Sigmoid colon (tissue), 4 donors: ENCODE measurements around the gene KMT2D.

Experiments used
- CTCF ChIP-seq, 4 experiments: fragments of 450-650 bp in 3 of 4; fragments of 200-600 bp in 1 of 4; IDR thresholded peaks; one replicate each; pipeline ENCODE4 v1.5.1; 2016 to 2019; ENCODE audit warnings: antibody characterized with exemption in 4 of 4, mild to moderate bottlenecking in 3 of 4, moderate library complexity in 2 of 4
- EP300 ChIP-seq, 4 donors: sonication (generic); formaldehyde crosslinking; IDR thresholded peaks; one replicate each; pipeline ENCODE4 v1.6.1; 2017; ENCODE audit warnings: antibody characterized with exemption in 4 of 4
- POLR2A ChIP-seq, 2 donors: fragments of 450-650 bp; IDR thresholded peaks; one replicate each; pipeline ENCODE4 v1.6.1; 2016; ENCODE audit warnings: antibody characterized with exemption in 2 of 2, mild to moderate bottlenecking in 2 of 2, moderate library complexity in 2 of 2

GRCh38 chr12:49023812-49024211 is 36.8 kb downstream of the KMT2D start:
- TF ChIP-seq EP300 (IDR thresholded peaks at IDR 0.05) = no peak
- TF ChIP-seq CTCF (IDR thresholded peaks at IDR 0.05) = no peak
- no peak for TF ChIP-seq POLR2A (IDR thresholded peaks at IDR 0.05)
